HG02884 (cell line): ENCODE measurements around the gene GIMAP6.
"Not testable (repeated sequence)": the region's sequence is repeated elsewhere in the genome, so short reads cannot be mapped to it uniquely, and the experiment has no call there.

ENCODE experiments used
- ATAC-seq: cut with Tn5 transposase; IDR thresholded peaks from one replicate; pipeline ENCODE4 v1.9.1; 2021; ENCODE audit warnings: mild to moderate bottlenecking, moderate library complexity; ENCODE audit not compliant: unreplicated experiment

Gene GIMAP6

GRCh38 chr7:150631866-150632864, at the start of gene GIMAP6:
GIMAP6 (minus strand) TSS chr7:150632385; CDS start chr7:150630142, 2,243 bp downstream.
- peak; percentile 78 for ATAC-seq

GRCh38 chr7:150680364-150680763, 48.2 kb upstream of the GIMAP6 start:
- not testable (repeated sequence) for ATAC-seq

GRCh38 chr7:150678601-150679000, 46.4 kb upstream of the GIMAP6 start:
- not testable (repeated sequence) for ATAC-seq

GRCh38 chr7:150676854-150677253, 44.7 kb upstream of the GIMAP6 start:
- ATAC-seq: not testable (repeated sequence)

GRCh38 chr7:150676276-150676675, 44.1 kb upstream of the GIMAP6 start:
- ATAC-seq: not testable (repeated sequence)

- no peak for ATAC-seq
Observed at GRCh38 chr7:150675714-150676113, 43.5 kb upstream of the GIMAP6 start.

GRCh38 chr7:150671798-150672585, 39.8 kb upstream of the GIMAP6 start:
- not testable (repeated sequence) for ATAC-seq

- ATAC-seq: no peak
Observed at GRCh38 chr7:150668977-150669376, 36.8 kb upstream of the GIMAP6 start.

- peak; percentile 77 for ATAC-seq
Observed at GRCh38 chr7:150668472-150668911, 36.3 kb upstream of the GIMAP6 start.

- ATAC-seq: no peak
Observed at GRCh38 chr7:150666412-150666811, 34.2 kb upstream of the GIMAP6 start.

GRCh38 chr7:150665896-150666295, 33.7 kb upstream of the GIMAP6 start:
- no peak for ATAC-seq

GRCh38 chr7:150665089-150665748, 33.0 kb upstream of the GIMAP6 start:
- ATAC-seq: no peak

GRCh38 chr7:150663802-150664494, 31.8 kb upstream of the GIMAP6 start:
- no peak for ATAC-seq

GRCh38 chr7:150662821-150663220, 30.6 kb upstream of the GIMAP6 start:
- ATAC-seq: not testable (repeated sequence)

GRCh38 chr7:150660939-150661613, 28.9 kb upstream of the GIMAP6 start:
- no peak for ATAC-seq

GRCh38 chr7:150657526-150657925, 25.3 kb upstream of the GIMAP6 start:
- no peak for ATAC-seq

- ATAC-seq: no peak
Observed at GRCh38 chr7:150656047-150656446, 23.9 kb upstream of the GIMAP6 start.

- ATAC-seq: no peak
Observed at GRCh38 chr7:150654692-150655091, 22.5 kb upstream of the GIMAP6 start.

- no peak for ATAC-seq
Observed at GRCh38 chr7:150649080-150649385, 16.8 kb upstream of the GIMAP6 start.
